PC-9 (cell line): ENCODE results near the gene SLC44A4. TPM values are rescaled to one million over a fixed set of nuclear protein-coding genes. Genes with fewer than 3 reads are reported as not detected.

ENCODE experiments used
- total RNA-seq: library from RNA; stranded (reverse); gene quantifications from 2 replicates; pipeline ENCODE4 v1.2.3, GENCODE V29; 2021

Gene SLC44A4
- total RNA-seq, 1 experiment from 2014 or later: 44.4 TPM

Other genes with a start within 250 kb of the SLC44A4 start
- 336 and 358 TPM in 2 replicates for gene BAG6, start 226.3 kb downstream of the SLC44A4 start, total RNA-seq
- gene APOM, start 223.1 kb downstream of the SLC44A4 start, total RNA-seq: 2.7 and 2.9 TPM in 2 replicates
- gene C6orf47, start 218.2 kb downstream of the SLC44A4 start, total RNA-seq: 17.2 and 17.8 TPM in 2 replicates
- 11.5 and 13.0 TPM in 2 replicates for gene GPANK1, start 214.0 kb downstream of the SLC44A4 start, total RNA-seq
- gene CSNK2B, start 212.9 kb downstream of the SLC44A4 start, total RNA-seq: 152 and 173 TPM in 2 replicates
- 20.9 and 24.0 TPM in 2 replicates for gene LY6G5B, start 209.0 kb downstream of the SLC44A4 start, total RNA-seq
- gene LY6G5C, start 197.9 kb downstream of the SLC44A4 start, total RNA-seq: 2.6 and 3.7 TPM in 2 replicates
- 31.3 and 35.2 TPM in 2 replicates for gene ABHD16A, start 175.7 kb downstream of the SLC44A4 start, total RNA-seq
- gene LY6G6F, start 172.1 kb downstream of the SLC44A4 start, total RNA-seq: not detected in 2 replicates
- not detected in 2 replicates for gene LY6G6D, start 163.6 kb downstream of the SLC44A4 start, total RNA-seq
- 1.2 and 2.1 TPM in 2 replicates for gene LY6G6C, start 157.3 kb downstream of the SLC44A4 start, total RNA-seq
- gene MPIG6B, start 155.6 kb downstream of the SLC44A4 start, total RNA-seq: 0.43 and 0.59 TPM in 2 replicates
- gene DDAH2, start 149.7 kb downstream of the SLC44A4 start, total RNA-seq: 58.3 and 99.6 TPM in 2 replicates
- 546 and 599 TPM in 2 replicates for gene CLIC1, start 142.5 kb downstream of the SLC44A4 start, total RNA-seq
- gene MSH5, start 139.0 kb downstream of the SLC44A4 start, total RNA-seq: 50.0 and 68.8 TPM in 2 replicates
- 11.1 and 16.9 TPM in 2 replicates for gene SAPCD1, start 116.3 kb downstream of the SLC44A4 start, total RNA-seq
- gene VWA7, start 101.7 kb downstream of the SLC44A4 start, total RNA-seq: 6.0 and 9.6 TPM in 2 replicates
- gene VARS1, start 83.2 kb downstream of the SLC44A4 start, total RNA-seq: 99.6 and 124 TPM in 2 replicates
- 67.5 and 74.3 TPM in 2 replicates for gene LSM2, start 72.0 kb downstream of the SLC44A4 start, total RNA-seq
- 2.3 and 2.6 TPM in 2 replicates for gene HSPA1L, start 63.7 kb downstream of the SLC44A4 start, total RNA-seq
- 378 and 385 TPM in 2 replicates for gene HSPA1A, start 63.5 kb downstream of the SLC44A4 start, total RNA-seq
- 334 and 340 TPM in 2 replicates for gene HSPA1B, start 51.3 kb downstream of the SLC44A4 start, total RNA-seq
- gene NEU1, start 16.2 kb downstream of the SLC44A4 start, total RNA-seq: 23.1 and 23.4 TPM in 2 replicates
- gene EHMT2, start 18.7 kb upstream of the SLC44A4 start, total RNA-seq: 57.3 and 68.3 TPM in 2 replicates
- gene ZBTB12, start 23.1 kb upstream of the SLC44A4 start, total RNA-seq: 16.2 and 20.3 TPM in 2 replicates
- 0.96 and 2.4 TPM in 2 replicates for gene C2, start 48.7 kb upstream of the SLC44A4 start, total RNA-seq
- 22.6 and 25.5 TPM in 2 replicates for gene CFB, start 67.1 kb upstream of the SLC44A4 start, total RNA-seq
- gene NELFE, start 80.0 kb upstream of the SLC44A4 start, total RNA-seq: 43.0 and 50.8 TPM in 2 replicates
- 67.9 and 86.0 TPM in 2 replicates for gene SKIC2, start 80.2 kb upstream of the SLC44A4 start, total RNA-seq
- gene DXO, start 93.1 kb upstream of the SLC44A4 start, total RNA-seq: 24.5 and 36.0 TPM in 2 replicates
- 7.0 and 9.3 TPM in 2 replicates for gene C4A, start 103.1 kb upstream of the SLC44A4 start, total RNA-seq
- 7.5 and 8.3 TPM in 2 replicates for gene C4B, start 135.8 kb upstream of the SLC44A4 start, total RNA-seq
- gene CYP21A2, start 159.4 kb upstream of the SLC44A4 start, total RNA-seq: 0.33 TPM in 1 of 2 replicates, not detected in the other
- gene TNXB, start 230.3 kb upstream of the SLC44A4 start, total RNA-seq: 15.1 and 22.1 TPM in 2 replicates
- 87.2 and 102 TPM in 2 replicates for gene ATF6B, start 249.2 kb upstream of the SLC44A4 start, total RNA-seq